Caco-2 (cell line): Measurements from ENCODE around the gene LRCH3. TPM values are rescaled to one million over a fixed set of nuclear protein-coding genes. Genes with fewer than 3 reads are reported as not detected.
A peak's percentile ranks its signal among the peaks of the same experiment; 100 is the strongest.

Experiments used
- BruUV-seq: library from RNA; stranded (reverse); fragments of 400-500 nt; replicated peaks from 2 replicates; lab custom pipeline; 2021; lab: Mats Ljungman, UMichigan
- CTCF ChIA-PET: fragments of 300-600 bp; sonication (Branson Sonifier 250); formaldehyde crosslinking; loops from one replicate; lab custom pipeline; 2022; ENCODE audit warnings: antibody characterized with exemption; lab: Charles Lee
- POLR2A ChIA-PET: fragments of 300-600 bp; sonication (Branson Sonifier 250); formaldehyde crosslinking; loops from one replicate; lab custom pipeline; 2022; ENCODE audit warnings: antibody characterized with exemption; lab: Charles Lee
- DNase-seq, 2 experiments: peaks; one replicate each; pipeline versions ENCODE4 v3.0.0 to v3.0.0-alpha.2; 2020 to 2022
- H3K27me3 ChIP-seq: replicated peaks from 2 replicates; pipeline ENCODE4 v1.6.0; 2011; ENCODE audit warnings: low read length; ENCODE audit not compliant: control insufficient read depth, insufficient read depth
- H3K36me3 ChIP-seq: 2 replicates; pipeline ENCODE4 v1.5.1; 2011; ENCODE audit warnings: low read length; ENCODE audit not compliant: control insufficient read depth, insufficient read depth
- H3K4me1 ChIP-seq: fragments of 250-450 bp; sonication (Bioruptor Pico); 2 replicates; pipeline ENCODE4 v1.5.1; 2020; ENCODE audit warnings: mild to moderate bottlenecking
- H3K4me3 ChIP-seq: 2 replicates; pipeline ENCODE4 v1.5.1; 2011; ENCODE audit warnings: low read depth, mild to moderate bottlenecking, control low read depth, low read length
- H3K9me3 ChIP-seq: fragments of 250-450 bp; sonication (Bioruptor Pico); 2 replicates; pipeline ENCODE4 v1.5.1; 2020; ENCODE audit warnings: mild to moderate bottlenecking, moderate library complexity
- H3K27ac Mint-ChIP-seq: one replicate; pipeline ENCODE4 v1.8.0; 2022; ENCODE audit warnings: mixed read lengths; ENCODE audit not compliant: unreplicated experiment
- H3K27me3 Mint-ChIP-seq: one replicate; pipeline ENCODE4 v1.8.0; 2022; ENCODE audit warnings: mixed read lengths; ENCODE audit not compliant: insufficient read depth, unreplicated experiment
- H3K36me3 Mint-ChIP-seq: one replicate; pipeline ENCODE4 v1.8.0; 2022; ENCODE audit warnings: mild to moderate bottlenecking, mixed read lengths; ENCODE audit not compliant: insufficient read depth, unreplicated experiment
- H3K4me1 Mint-ChIP-seq: one replicate; pipeline ENCODE4 v1.8.0; 2022; ENCODE audit warnings: low read depth, mixed read lengths; ENCODE audit not compliant: unreplicated experiment
- H3K4me3 Mint-ChIP-seq: one replicate; pipeline ENCODE4 v1.8.0; 2022; ENCODE audit warnings: mild to moderate bottlenecking, moderate library complexity, mixed read lengths; ENCODE audit not compliant: unreplicated experiment
- H3K9me3 Mint-ChIP-seq: one replicate; pipeline ENCODE4 v1.8.0; 2022; ENCODE audit warnings: mixed read lengths; ENCODE audit not compliant: unreplicated experiment
- CTCF ChIP-seq, 2 experiments: fragments of 200-600 bp in 1 of 2; IDR thresholded peaks; 1 replicate in 1 of 2; 2 replicates in 1 of 2; pipeline versions ENCODE4 v1.5.1 to v1.8.0; 2011 to 2022; ENCODE audit warnings: antibody characterized with exemption in 1 of 2, control low read depth in 1 of 2, inconsistent platforms in 1 of 2, low read depth in 1 of 2, low read length in 1 of 2, mild to moderate bottlenecking in 1 of 2, moderate library complexity in 1 of 2; ENCODE audit not compliant: insufficient read depth in 1 of 2, severe bottlenecking in 1 of 2, unreplicated experiment in 1 of 2
- intact Hi-C: fragments of 100-400 bp; cut with micrococcal nuclease; formaldehyde crosslinking; loops from one replicate; pipeline ENCODE4 v1.10.0; 2022; ENCODE audit not compliant: unreplicated experiment
- total RNA-seq: library from RNA; stranded (reverse); gene quantifications from 2 replicates; pipeline ENCODE4 v1.2.3, GENCODE V29; 2022

The LRCH3 gene
- total RNA-seq, 1 experiment from 2014 or later: 38.7 TPM

- H3K9me3 Mint-ChIP-seq: no peaks in the 10 kb centered on the region
- Histone ChIP-seq H3K36me3 (no peaks in the 10 kb centered on the region), H3K4me3 (no peak overlapping the region), H3K9me3 (no peaks in the 10 kb centered on the region), H3K27me3 (no peaks in the 10 kb centered on the region), H3K4me1 (peaks cover 2% of the 10 kb centered on the region)
- no peaks in the 10 kb centered on the region for H3K27me3 Mint-ChIP-seq
- H3K4me1 Mint-ChIP-seq: no peaks in the 10 kb centered on the region
- TF ChIP-seq CTCF (IDR thresholded peaks at IDR 0.05; ENCODE audit: insufficient read depth in 1 of 2, low read depth in 1 of 2, low read length in 1 of 2, severe bottlenecking in 1 of 2, unreplicated experiment in 1 of 2): no peak
- H3K4me3 Mint-ChIP-seq: no peak overlapping the region
- no peak for DNase-seq
- BruUV-seq: no TSS peak
- CTCF ChIA-PET: no interaction called here
- H3K27ac Mint-ChIP-seq: no peak overlapping the region
- POLR2A ChIA-PET: no interaction called here
- no peaks in the 10 kb centered on the region for H3K36me3 Mint-ChIP-seq
- intact Hi-C loops: no loop called here
These were observed 44.2 kb upstream of the LRCH3 start for GRCh38 chr3:197746801-197747237.

- no peak for DNase-seq
- Mint-ChIP-seq H3K9me3 (no peaks in the 10 kb centered on the region), H3K27ac (peak overlapping the region; percentile 94), H3K4me3 (peak overlapping the region; percentile 91), H3K36me3 (no peaks in the 10 kb centered on the region), H3K4me1 (no peaks in the 10 kb centered on the region), H3K27me3 (no peaks in the 10 kb centered on the region)
- Histone ChIP-seq H3K4me3 (peak overlapping the region; percentile 85), H3K27me3 (no peaks in the 10 kb centered on the region), H3K9me3 (no peaks in the 10 kb centered on the region), H3K36me3 (no peaks in the 10 kb centered on the region), H3K4me1 (peaks cover 13% of the 10 kb centered on the region)
- POLR2A ChIA-PET: interaction anchor here (0.6 to 1.3 kb wide), 3 partner anchors 13 to 451 kb away, joined by 3 to 9 read pairs (median 7); no protein-coding TSS in a partner anchor
- no TSS peak for BruUV-seq
- CTCF ChIA-PET: interaction anchor here (1.2 kb wide), 1 partner anchor 13 kb away, joined by 4 read pairs; no protein-coding TSS in a partner anchor
- intact Hi-C loops: no loop called here
- TF ChIP-seq CTCF (IDR thresholded peaks at IDR 0.05; ENCODE audit: insufficient read depth in 1 of 2, low read depth in 1 of 2, low read length in 1 of 2, severe bottlenecking in 1 of 2, unreplicated experiment in 1 of 2): no peak
These were observed 42.3 kb upstream of the LRCH3 start for GRCh38 chr3:197748597-197749314.

GRCh38 chr3:197749315-197749600 is 41.8 kb upstream of the LRCH3 start:
- Mint-ChIP-seq H3K4me1 (no peaks in the 10 kb centered on the region), H3K27me3 (no peaks in the 10 kb centered on the region), H3K4me3 (peak overlapping the region; percentile 91), H3K27ac (peak overlapping the region; percentile 94), H3K36me3 (no peaks in the 10 kb centered on the region), H3K9me3 (no peaks in the 10 kb centered on the region)
- POLR2A ChIA-PET: interaction anchor here (0.6 to 1.3 kb wide), 3 partner anchors 13 to 451 kb away, joined by 3 to 9 read pairs (median 7); no protein-coding TSS in a partner anchor
- no peak for TF ChIP-seq CTCF (IDR thresholded peaks at IDR 0.05; ENCODE audit: insufficient read depth in 1 of 2, low read depth in 1 of 2, low read length in 1 of 2, severe bottlenecking in 1 of 2, unreplicated experiment in 1 of 2)
- Histone ChIP-seq H3K27me3 (no peaks in the 10 kb centered on the region), H3K4me3 (peak overlapping the region; percentile 85), H3K9me3 (no peaks in the 10 kb centered on the region), H3K4me1 (peaks cover 13% of the 10 kb centered on the region), H3K36me3 (no peaks in the 10 kb centered on the region)
- peak in 1 of 2 experiments; percentile 49 for DNase-seq
- intact Hi-C loops: no loop called here
- CTCF ChIA-PET: interaction anchor here (1.2 kb wide), 1 partner anchor 13 kb away, joined by 4 read pairs; no protein-coding TSS in a partner anchor
- BruUV-seq: no TSS peak
